Measurements from ENCODE around the gene AKNA.

Gene AKNA

DNA sequence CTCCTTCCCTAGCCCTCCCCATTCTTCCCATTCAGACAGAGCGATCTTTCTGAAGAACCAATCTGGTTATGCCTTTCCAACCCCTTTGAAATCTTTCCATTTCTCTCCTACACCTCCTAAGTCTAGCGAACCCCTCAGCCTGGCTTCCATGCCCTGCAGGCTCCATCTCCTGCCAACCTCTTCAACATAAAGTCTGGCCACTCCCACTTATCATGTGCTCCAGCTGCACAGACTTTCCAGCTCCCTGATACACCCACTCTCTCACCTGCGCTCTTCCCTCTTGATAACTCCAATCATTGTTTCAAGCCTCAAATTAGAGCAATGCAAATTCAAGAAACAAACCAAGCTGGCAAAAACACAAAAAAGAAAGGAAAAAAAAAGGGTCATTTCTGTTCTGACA, 68.6 kb downstream of the AKNA start:
- peak; percentile 29 for DNase-seq (ENCODE audit: low spot score)

DNA sequence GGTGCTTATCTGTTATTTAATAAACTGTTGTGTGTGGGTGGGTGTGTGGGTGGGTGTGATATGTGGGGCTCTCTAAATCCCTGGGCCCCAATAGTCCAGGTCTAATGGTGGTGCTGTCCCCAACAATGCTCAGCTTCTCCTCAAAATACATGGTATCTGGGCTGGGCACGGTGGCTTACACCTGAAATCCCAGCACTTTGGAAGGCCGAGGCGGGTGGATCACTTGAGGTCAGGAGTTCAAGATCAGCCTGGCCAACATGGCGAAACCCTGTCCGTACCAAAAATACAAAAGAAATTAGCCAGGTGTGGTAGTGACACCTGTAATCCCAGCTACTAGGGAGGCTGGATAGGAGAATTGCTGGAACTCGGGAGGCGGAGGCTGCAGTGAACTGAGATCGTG, 69.4 kb downstream of the AKNA start:
- DNase-seq (ENCODE audit: low spot score): no peak

DNA sequence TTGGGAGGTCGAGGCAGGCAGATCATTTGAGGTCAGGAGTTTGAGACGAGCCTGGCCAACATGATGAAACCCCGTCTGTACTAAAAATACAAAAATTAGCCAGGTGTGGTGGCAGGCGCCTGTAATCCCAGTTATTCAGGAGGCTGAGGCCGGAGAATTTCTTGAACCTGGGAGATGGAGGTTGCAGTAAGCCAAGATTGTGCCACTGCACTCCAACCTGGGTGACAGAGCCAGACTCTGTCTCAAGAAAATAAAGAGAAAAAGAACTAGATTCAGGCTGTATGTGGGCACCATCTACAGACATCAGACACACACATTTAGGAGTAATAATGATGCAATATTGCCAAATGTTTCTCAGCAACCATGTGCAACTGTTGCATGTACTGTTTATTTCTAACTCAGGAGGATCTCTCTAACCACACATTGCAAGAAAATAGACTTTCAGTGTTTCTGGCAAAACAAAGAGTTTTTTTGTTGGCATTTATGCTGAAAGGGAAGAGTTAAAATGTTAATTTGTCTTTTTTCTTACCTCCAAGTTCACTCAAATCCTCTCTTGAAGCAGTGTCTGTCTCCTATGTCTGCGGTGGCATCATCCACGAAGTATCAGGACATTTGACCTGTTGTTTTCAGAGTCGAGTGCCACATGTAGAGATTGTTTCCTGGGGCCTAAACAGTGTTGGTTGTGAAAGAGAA, 70.0 kb downstream of the AKNA start:
- DNase-seq (ENCODE audit: low spot score): no peak

DNA sequence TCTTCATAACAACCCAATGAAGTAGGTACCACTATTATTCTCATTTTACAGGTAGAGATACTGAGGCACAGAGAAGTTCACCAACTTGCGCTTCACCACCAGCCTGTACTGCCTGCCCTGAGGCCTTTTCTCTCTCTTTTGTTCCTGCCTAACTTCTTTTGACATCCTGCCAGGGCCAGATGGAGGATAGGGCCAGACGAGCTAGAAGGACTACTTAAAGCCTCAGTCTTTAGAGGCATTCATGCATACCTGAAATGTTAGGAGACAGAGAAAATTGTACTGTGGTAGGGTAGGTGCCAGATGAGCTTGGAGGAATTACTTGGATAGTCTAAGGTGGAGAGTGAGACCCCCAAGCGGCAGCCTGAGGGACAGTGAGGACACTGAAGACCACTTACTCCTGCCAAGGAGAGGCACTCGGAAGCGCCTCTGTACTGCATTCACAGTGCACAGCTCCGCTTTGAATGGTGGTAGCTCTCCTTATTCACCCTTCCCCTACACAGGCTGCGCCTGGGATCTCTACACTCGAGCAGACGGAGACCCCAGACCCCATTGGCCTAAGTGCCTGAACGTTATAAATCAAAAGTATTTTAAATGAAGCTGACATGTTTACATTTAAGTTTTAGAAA, 71.1 kb downstream of the AKNA start:
- DNase-seq (ENCODE audit: low spot score): no peak

DNA sequence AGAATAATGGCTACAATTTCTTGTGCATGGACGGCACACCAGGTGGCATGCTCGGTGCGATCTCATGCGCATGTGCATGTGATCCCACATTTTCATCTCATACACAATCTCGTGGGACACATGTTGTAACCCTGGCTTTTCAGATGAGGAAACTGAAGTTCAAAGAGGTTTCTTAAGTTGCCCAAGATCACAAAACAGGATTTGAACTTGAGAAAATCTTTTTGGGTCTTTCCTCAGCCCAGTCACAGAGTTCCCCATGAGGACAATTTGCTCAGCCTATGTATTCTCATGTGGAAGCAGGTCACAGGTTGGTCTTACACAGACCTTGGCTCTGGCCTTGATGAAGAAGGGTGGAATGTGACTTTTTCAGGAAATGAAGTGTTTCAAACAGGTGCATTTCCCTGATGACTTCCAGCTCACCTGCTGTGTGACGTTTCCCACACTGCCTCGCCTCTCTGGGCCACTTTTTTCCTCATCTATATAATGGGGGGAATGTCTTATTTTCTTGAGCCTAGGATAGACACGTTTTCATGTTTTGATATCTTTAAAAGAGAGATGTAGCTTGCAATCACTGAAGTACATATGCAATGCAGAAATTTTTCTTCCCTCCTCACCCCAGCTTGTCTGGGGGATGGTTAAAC, 71.9 kb downstream of the AKNA start:
- no peak for DNase-seq (ENCODE audit: low spot score)

DNA sequence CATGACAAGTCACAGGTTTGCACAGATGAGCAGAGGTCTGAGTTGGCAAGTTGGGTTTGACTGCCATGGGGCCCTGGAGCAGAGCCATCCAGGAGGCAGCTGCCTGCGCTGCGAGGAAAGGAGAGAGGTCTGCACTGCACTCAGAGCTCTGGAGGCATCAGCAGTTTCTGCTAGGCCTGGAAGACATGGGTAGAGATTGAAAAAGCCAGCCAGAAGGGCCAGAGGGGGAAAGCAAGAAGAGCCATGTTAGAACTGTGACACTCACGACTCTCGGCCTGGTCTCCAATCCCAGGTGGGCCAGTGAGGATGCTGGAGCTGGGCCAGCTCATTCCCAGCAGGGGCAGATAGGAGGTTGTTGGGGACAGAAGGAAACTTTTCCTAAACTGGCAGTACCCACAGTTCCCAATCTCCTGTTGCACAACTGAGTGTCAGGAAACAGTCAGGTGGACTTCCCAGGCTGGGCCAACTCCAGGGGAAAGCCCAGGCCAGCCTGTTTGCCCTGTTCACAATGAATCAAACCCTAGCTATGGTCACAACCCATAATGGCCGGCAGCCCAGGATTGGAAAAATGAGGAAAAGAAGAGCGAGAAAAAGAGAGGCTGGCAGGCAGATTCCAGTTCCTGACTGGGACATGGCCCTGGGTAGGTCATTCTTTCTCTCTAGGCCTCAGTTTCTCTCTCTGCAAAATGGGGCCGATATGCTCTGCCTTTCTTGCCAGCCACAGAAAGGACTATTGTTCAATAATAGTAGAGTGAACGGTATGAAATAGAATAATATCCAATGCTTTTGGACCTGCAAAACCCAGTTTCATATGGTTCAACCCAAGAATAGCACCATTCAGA, 72.7 kb downstream of the AKNA start:
- DNase-seq (ENCODE audit: low spot score): no peak

- no peak for DNase-seq (ENCODE audit: low spot score)
These were observed 73.4 kb downstream of the AKNA start for GRCh38 chr9:114314256-114314867.

GRCh38 chr9:114313186-114313585, 74.6 kb downstream of the AKNA start:
- no peak for DNase-seq (ENCODE audit: low spot score)

GRCh38 chr9:114312513-114312875, 75.3 kb downstream of the AKNA start:
- DNase-seq (ENCODE audit: low spot score): no peak

DNA sequence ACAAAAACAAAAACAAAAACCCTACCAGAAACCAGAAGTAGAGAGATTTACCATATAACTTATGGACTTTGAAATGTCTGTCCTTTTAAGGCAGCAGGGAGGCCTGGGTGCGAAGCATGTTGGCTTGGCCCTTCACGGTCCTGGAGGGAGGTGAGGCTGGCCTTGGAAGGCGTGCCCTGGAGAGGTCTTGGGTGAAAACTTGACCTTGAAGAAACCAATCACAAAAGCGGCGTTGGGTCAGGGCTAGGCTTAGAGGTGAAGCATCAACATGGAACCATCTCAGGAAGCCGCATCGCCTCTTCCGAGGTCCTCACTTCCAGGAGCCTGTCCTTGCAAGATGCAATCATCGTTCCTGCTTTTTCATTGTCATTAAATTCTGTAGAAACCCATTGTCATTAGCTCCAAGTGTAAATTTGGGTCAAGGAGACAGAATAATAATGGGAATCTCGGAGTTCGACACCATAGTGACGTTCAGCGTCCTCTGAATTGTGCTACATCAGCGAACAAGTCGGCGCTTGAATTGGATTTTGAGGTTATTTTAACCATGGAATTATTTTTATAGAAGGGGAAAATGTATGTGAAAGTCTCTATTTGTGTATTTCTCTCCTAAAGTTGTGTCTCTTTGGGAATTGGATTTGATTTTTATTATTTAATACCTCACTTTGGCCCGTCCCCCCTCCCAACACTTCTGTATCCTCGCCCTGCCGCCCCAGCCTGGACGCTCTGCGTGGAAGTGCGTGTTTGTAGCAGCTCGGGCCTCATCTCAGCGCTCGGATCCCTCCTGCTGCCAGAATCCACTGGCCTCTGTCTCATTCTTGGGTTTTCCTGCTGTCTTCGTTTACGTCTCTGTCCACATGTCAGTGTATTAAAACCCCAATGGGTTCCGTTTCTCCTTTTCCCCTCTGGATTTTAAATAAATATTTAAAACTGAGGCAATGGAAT, 75.9 kb downstream of the AKNA start:
- no peak for DNase-seq (ENCODE audit: low spot score)

GRCh38 chr9:114310471-114311450, 77.0 kb downstream of the AKNA start:
- DNase-seq (ENCODE audit: low spot score): no peak

DNA sequence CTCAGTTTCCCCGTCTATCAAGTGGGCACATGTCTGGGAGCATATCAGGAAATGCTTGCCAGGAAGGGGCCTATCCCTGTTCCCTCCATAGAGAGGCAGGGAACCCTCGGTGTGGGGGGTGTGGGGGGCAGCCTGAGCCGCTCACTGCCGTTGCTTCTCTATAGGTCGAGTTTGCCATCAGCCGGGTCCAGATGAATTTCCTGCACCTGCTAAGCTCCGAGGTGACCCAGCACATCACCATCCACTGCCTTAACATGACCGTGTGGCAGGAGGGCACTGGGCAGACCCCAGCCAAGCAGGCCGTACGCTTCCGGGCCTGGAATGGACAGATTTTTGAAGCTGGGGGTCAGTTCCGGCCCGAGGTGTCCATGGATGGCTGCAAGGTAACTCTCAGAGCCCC, 78.7 kb downstream of the AKNA start:
- DNase-seq (ENCODE audit: low spot score): no peak

DNA sequence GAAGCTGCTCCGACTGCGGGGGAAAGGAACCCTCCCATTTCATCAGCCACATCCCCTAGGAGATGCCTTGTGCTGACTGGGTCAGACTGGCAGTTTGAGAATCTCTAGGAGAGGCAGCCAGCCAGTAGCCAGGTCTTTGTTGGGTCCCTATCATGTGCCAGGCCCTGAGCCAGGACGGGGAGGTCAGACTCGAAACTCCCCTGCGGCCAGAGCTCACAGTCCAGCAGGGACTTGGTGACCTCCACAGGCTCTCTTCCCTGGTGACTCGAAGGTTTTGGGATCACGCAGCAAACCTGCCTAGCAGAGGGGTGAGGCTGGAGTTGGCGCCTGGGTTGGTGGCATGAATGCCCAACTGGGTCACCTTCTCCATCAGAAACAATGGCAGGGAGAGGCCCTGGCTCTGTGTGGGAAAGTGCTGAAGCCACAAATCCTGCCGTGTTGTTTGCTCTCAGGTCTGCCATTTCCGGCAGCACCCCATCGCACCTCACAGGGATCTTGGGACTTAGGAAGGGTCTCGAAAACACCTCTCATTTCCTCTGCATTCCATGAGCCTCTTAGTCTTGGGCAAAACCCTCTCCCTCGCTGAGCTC, 79.3 kb downstream of the AKNA start:
- no peak for DNase-seq (ENCODE audit: low spot score)

DNA sequence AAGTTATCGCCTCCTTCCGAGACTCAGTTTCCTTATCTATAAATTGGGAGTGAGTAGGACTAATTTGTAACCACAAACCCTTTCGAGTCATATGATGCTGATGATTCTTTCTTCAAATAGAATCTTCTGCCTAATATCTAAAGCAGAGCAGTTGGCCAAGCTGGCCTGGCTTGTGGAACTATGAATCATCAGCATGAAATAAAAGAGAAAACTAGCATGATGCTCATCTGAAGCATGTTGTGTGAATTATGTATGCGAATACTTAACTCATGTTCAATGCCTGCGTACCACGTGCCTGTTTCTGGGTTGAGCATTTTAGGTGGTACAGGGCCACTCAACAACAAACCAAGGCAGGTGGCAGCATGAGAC, 79.9 kb downstream of the AKNA start:
- no peak for DNase-seq (ENCODE audit: low spot score)

DNA sequence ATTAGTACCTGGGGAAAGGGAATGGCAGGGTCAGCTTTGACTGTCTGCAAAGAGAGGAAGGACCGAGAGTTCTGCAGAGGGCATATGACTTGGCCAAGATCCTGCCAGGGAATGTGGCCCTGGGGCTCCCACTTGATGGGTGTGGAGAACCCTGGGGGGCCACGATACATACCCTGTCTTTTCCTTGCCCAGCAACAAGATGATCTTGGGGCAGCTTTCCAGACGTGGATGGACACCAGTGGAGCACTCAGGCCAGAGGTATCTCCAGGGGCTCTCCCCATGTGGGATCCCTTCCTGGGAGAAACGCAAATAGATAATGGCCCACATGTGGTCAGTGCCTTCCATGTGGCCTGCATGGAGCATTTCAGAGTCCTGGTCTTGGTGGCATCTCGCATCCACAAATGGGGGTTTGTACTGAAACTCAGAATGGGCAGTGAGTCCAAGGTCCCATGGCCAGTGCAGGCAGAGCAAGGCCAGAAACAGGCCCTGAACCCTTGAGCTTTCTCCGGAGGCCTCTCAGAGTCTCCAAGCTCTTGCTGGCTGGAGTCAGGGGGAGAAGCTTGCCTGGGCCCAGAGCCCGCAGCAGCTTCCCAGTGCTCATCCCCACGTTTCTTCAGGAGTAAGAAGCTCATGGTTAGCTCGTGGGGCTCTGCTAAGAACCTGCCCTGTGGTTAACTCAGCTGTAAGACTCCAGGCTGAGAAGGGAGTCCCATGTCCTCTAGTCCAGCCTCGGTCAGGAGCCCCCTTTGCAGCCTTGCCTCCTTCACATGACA, 83.2 kb downstream of the AKNA start:
- DNase-seq (ENCODE audit: low spot score): no peak

- DNase-seq (ENCODE audit: low spot score): no peak
These were observed 83.8 kb downstream of the AKNA start for GRCh38 chr9:114303977-114304376.

DNA sequence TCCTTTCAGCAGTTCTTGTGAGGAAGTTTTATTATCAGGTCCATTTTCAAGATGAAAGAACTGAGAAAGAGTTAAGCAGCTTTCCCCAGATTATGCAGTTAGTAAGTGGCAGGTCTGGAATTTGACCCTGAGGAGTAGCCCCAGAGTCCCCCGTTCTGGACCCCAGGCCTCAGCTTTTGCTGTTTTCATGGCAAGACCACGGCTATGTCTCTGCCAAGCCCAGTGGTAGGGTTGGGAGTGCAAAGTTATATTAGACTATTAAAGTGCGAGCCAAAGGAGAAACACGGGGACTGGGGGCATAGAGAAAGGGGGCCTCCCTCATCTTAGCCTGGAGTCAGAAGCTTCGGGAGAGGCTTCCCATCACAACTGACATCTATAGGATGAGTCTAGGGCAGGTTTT, 84.2 kb downstream of the AKNA start:
- no peak for DNase-seq (ENCODE audit: low spot score)

DNA sequence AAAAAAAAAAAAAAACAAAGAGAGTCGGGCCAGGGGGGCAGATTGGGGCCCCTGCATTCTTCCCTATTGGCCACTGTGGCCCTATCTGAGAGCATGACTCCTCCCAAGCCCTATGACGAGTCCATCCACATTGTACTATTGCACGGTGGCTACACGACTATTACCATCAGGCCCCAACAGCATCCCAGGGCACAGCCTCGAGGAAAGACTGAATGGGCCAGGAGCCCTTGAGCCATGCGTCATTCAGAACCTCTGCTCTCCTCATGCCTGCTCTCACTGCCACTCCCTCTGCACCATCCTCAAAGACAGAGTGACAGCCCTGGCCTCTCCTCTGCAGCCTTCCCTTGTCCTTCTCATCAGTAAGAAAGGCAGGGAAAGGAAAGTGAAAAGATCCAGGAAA, 85.1 kb downstream of the AKNA start:
- DNase-seq (ENCODE audit: low spot score): no peak
